ENCODE results near the gene SRGAP1.

The SRGAP1 gene

GRCh38 chr12:64122995-64123394 is 278.5 kb downstream of the SRGAP1 start:
- Histone ChIP-seq H3K9ac (ENCODE audit: low read length) (no peak overlapping the region), H3K79me2 (ENCODE audit: low read length) (no peaks in the 10 kb centered on the region), H3K4me2 (ENCODE audit: low read depth, low read length) (no peak overlapping the region), H3K27me3 (replicated peaks; ENCODE audit: insufficient read depth, low read length) (no peaks in the 10 kb centered on the region), H3F3A (ENCODE audit: insufficient read depth, low read length) (no peaks in the 10 kb centered on the region), H4K20me1 (ENCODE audit: insufficient read depth, low read length) (no peaks in the 10 kb centered on the region), H3K4me3 (ENCODE audit: low read length) (no peak overlapping the region), H3K9me3 (replicated peaks; ENCODE audit: insufficient read depth, low read length) (no peaks in the 10 kb centered on the region), H3K9me2 (replicated peaks; ENCODE audit: insufficient read depth, low read length) (no peaks in the 10 kb centered on the region), H3K36me3 (replicated peaks; ENCODE audit: insufficient read depth, low read length) (no peaks in the 10 kb centered on the region), H3K27ac (ENCODE audit: low read length) (no peak overlapping the region), H2AFZ (ENCODE audit: low read length) (no peak overlapping the region), H3K4me1 (ENCODE audit: low read length) (no peaks in the 10 kb centered on the region)
- TF ChIP-seq CTCF (IDR thresholded peaks at IDR 0.05; ENCODE audit: low read length) (no peak), EZH2 (optimal IDR thresholded peaks at IDR 0.05; ENCODE audit: low read depth, low read length) (no peak), EZH2phosphoT487 (IDR thresholded peaks at IDR 0.05; ENCODE audit: low read length) (no peak)
- no peak for DNase-seq

GRCh38 chr12:64123448-64123847 is 278.9 kb downstream of the SRGAP1 start:
- Histone ChIP-seq H3K27ac (ENCODE audit: low read length) (no peak overlapping the region), H3K36me3 (replicated peaks; ENCODE audit: insufficient read depth, low read length) (no peaks in the 10 kb centered on the region), H3K9me2 (replicated peaks; ENCODE audit: insufficient read depth, low read length) (no peaks in the 10 kb centered on the region), H3K79me2 (ENCODE audit: low read length) (no peaks in the 10 kb centered on the region), H3K4me1 (ENCODE audit: low read length) (no peaks in the 10 kb centered on the region), H3K9me3 (replicated peaks; ENCODE audit: insufficient read depth, low read length) (no peaks in the 10 kb centered on the region), H3K4me3 (ENCODE audit: low read length) (no peak overlapping the region), H3F3A (ENCODE audit: insufficient read depth, low read length) (no peaks in the 10 kb centered on the region), H3K9ac (ENCODE audit: low read length) (no peak overlapping the region), H3K4me2 (ENCODE audit: low read depth, low read length) (no peak overlapping the region), H3K27me3 (replicated peaks; ENCODE audit: insufficient read depth, low read length) (no peaks in the 10 kb centered on the region), H2AFZ (ENCODE audit: low read length) (no peak overlapping the region), H4K20me1 (ENCODE audit: insufficient read depth, low read length) (no peaks in the 10 kb centered on the region)
- TF ChIP-seq CTCF (IDR thresholded peaks at IDR 0.05; ENCODE audit: low read length) (no peak), EZH2phosphoT487 (IDR thresholded peaks at IDR 0.05; ENCODE audit: low read length) (no peak), EZH2 (optimal IDR thresholded peaks at IDR 0.05; ENCODE audit: low read depth, low read length) (no peak)
- no peak for DNase-seq

- H2AFZ ChIP-seq (ENCODE audit: low read length), result no peak overlapping the region
- H3K79me2 ChIP-seq (ENCODE audit: low read length), result no peaks in the 10 kb centered on the region
- H3K4me2 ChIP-seq (ENCODE audit: low read depth, low read length), result no peak overlapping the region
- TF ChIP-seq EZH2 (optimal IDR thresholded peaks at IDR 0.05; ENCODE audit: low read depth, low read length) (no peak), EZH2phosphoT487 (IDR thresholded peaks at IDR 0.05; ENCODE audit: low read length) (no peak), CTCF (IDR thresholded peaks at IDR 0.05; ENCODE audit: low read length) (no peak)
- no peak overlapping the region for H3K27ac ChIP-seq (ENCODE audit: low read length)
- DNase-seq, result no peak
- no peaks in the 10 kb centered on the region for H3K9me3 ChIP-seq (replicated peaks; ENCODE audit: insufficient read depth, low read length)
- H3K4me1 ChIP-seq (ENCODE audit: low read length), result no peaks in the 10 kb centered on the region
- H3F3A ChIP-seq (ENCODE audit: insufficient read depth, low read length), result no peaks in the 10 kb centered on the region
- H3K9ac ChIP-seq (ENCODE audit: low read length), result no peak overlapping the region
- H3K9me2 ChIP-seq (replicated peaks; ENCODE audit: insufficient read depth, low read length), result no peaks in the 10 kb centered on the region
- no peaks in the 10 kb centered on the region for H4K20me1 ChIP-seq (ENCODE audit: insufficient read depth, low read length)
- no peaks in the 10 kb centered on the region for H3K27me3 ChIP-seq (replicated peaks; ENCODE audit: insufficient read depth, low read length)
- no peak overlapping the region for H3K4me3 ChIP-seq (ENCODE audit: low read length)
- H3K36me3 ChIP-seq (replicated peaks; ENCODE audit: insufficient read depth, low read length), result no peaks in the 10 kb centered on the region
Measured at GRCh38 chr12:64124511-64125197, 280.2 kb downstream of the SRGAP1 start.
